Left ventricle myocardium inferior (tissue), 1 donor: ENCODE measurements around the gene APIP. TPM values are rescaled to one million over a fixed set of nuclear protein-coding genes. Genes with fewer than 3 reads are reported as not detected.

Source experiments
- DNase-seq: peaks from one replicate; pipeline ENCODE4 v3.0.0-alpha.2; 2020
- H3K27ac ChIP-seq: fragments of 200-600 bp; replicated peaks from 2 replicates; pipeline ENCODE4 v1.8.0; 2021
- H3K27me3 ChIP-seq: fragments of 200-600 bp; 2 replicates; pipeline ENCODE4 v1.8.0; 2021; ENCODE audit warnings: low read depth
- H3K36me3 ChIP-seq: fragments of 200-600 bp; 2 replicates; pipeline ENCODE4 v1.8.0; 2021
- H3K4me1 ChIP-seq: fragments of 200-600 bp; 2 replicates; pipeline ENCODE4 v1.8.0; 2021
- H3K4me3 ChIP-seq: fragments of 200-600 bp; 2 replicates; pipeline ENCODE4 v1.8.0; 2021; ENCODE audit warnings: mild to moderate bottlenecking, moderate library complexity
- H3K9me3 ChIP-seq: fragments of 200-600 bp; replicated peaks from 2 replicates; pipeline ENCODE4 v1.8.0; 2021
- CTCF ChIP-seq: fragments of 200-600 bp; IDR thresholded peaks from 2 replicates; pipeline ENCODE4 v1.8.0; 2021; ENCODE audit warnings: antibody characterized with exemption, mild to moderate bottlenecking, borderline replicate concordance
- intact Hi-C: fragments of 100-400 bp; cut with micrococcal nuclease; formaldehyde crosslinking; loops from one replicate; pipeline ENCODE4 v1.11.0; 2022
- total RNA-seq: library from RNA; stranded (reverse); fragmentation: NEBNext Ultra II Directional; extraction: Animal tissue kit (Norgen Biotek cat#: 25700); gene quantifications from one replicate; pipeline ENCODE4 v1.2.1, GENCODE V29; 2021
- donor health status: DM: no; HTN: yes; CAD: no; lungs with severe emphysema.

Gene APIP
- total RNA-seq, 1 donor from 2014 or later: 24.3 TPM

GRCh38 chr11:34959770-34960169 lies 43.6 kb upstream of the APIP start:
- no peak for DNase-seq
- Histone ChIP-seq H3K27me3 (no peaks in the 10 kb centered on the region), H3K9me3 (no peaks in the 10 kb centered on the region), H3K4me3 (no peak overlapping the region), H3K36me3 (peaks cover 11% of the 10 kb centered on the region), H3K27ac (no peak overlapping the region), H3K4me1 (peaks cover 37% of the 10 kb centered on the region)
- TF ChIP-seq CTCF: no peak
- intact Hi-C loops: no loop called here

- no peak for DNase-seq
- Histone ChIP-seq H3K4me1 (peaks cover 26% of the 10 kb centered on the region), H3K4me3 (no peak overlapping the region), H3K27me3 (no peaks in the 10 kb centered on the region), H3K36me3 (peaks cover 11% of the 10 kb centered on the region), H3K9me3 (no peaks in the 10 kb centered on the region), H3K27ac (no peak overlapping the region)
- intact Hi-C loops: no loop called here
- TF ChIP-seq CTCF: no peak
Observed at GRCh38 chr11:34957606-34958005, 41.4 kb upstream of the APIP start.

- H3K4me1 ChIP-seq: peaks cover 22% of the 10 kb centered on the region
- intact Hi-C loops: no loop called here
- TF ChIP-seq CTCF: no peak
- H3K9me3 ChIP-seq: no peaks in the 10 kb centered on the region
- H3K27me3 ChIP-seq: no peaks in the 10 kb centered on the region
- no peak overlapping the region for H3K4me3 ChIP-seq
- DNase-seq: no peak
- no peak overlapping the region for H3K27ac ChIP-seq
- peaks cover 11% of the 10 kb centered on the region for H3K36me3 ChIP-seq
Observed at GRCh38 chr11:34957206-34957605, 41.0 kb upstream of the APIP start.

GRCh38 chr11:34953955-34954354 lies 37.8 kb upstream of the APIP start:
- no peaks in the 10 kb centered on the region for H3K9me3 ChIP-seq
- DNase-seq: no peak
- intact Hi-C loops: no loop called here
- TF ChIP-seq CTCF: no peak
- peaks cover 11% of the 10 kb centered on the region for H3K36me3 ChIP-seq
- no peak overlapping the region for H3K4me3 ChIP-seq
- no peak overlapping the region for H3K27ac ChIP-seq
- H3K27me3 ChIP-seq: no peaks in the 10 kb centered on the region
- peaks cover 9% of the 10 kb centered on the region for H3K4me1 ChIP-seq

- no peak overlapping the region for H3K4me3 ChIP-seq
- no peaks in the 10 kb centered on the region for H3K27me3 ChIP-seq
- intact Hi-C loops: no loop called here
- H3K9me3 ChIP-seq: peaks cover 11% of the 10 kb centered on the region
- H3K4me1 ChIP-seq: peaks cover 18% of the 10 kb centered on the region
- TF ChIP-seq CTCF: no peak
- H3K36me3 ChIP-seq: peaks cover 8% of the 10 kb centered on the region
- H3K27ac ChIP-seq: no peak overlapping the region
- no peak for DNase-seq
Observed at GRCh38 chr11:34948696-34949095, 32.5 kb upstream of the APIP start.

GRCh38 chr11:34944692-34945091 lies 28.5 kb upstream of the APIP start:
- intact Hi-C loops: no loop called here
- no peak for DNase-seq
- Histone ChIP-seq H3K36me3 (peaks cover 13% of the 10 kb centered on the region), H3K27me3 (no peaks in the 10 kb centered on the region), H3K27ac (no peak overlapping the region), H3K4me3 (no peak overlapping the region), H3K4me1 (peaks cover 38% of the 10 kb centered on the region), H3K9me3 (peaks cover 11% of the 10 kb centered on the region)
- no peak for TF ChIP-seq CTCF
